IMR-90 (cell line): ENCODE data around the gene NELL2. TPM values are rescaled to one million over a fixed set of nuclear protein-coding genes. Genes with fewer than 3 reads are reported as not detected.

Experiments used
- ATAC-seq: fragments of 200-7000 bp; cut with Tn5 transposase; 2 replicates; pipeline ENCODE4 v1.9.1; 2020; ENCODE audit warnings: low read depth, mild to moderate bottlenecking, moderate library complexity
- BruUV-seq: library from RNA; stranded (reverse); fragments of 400-500 nt; replicated peaks from 2 replicates; lab custom pipeline; 2021; lab: Mats Ljungman, UMichigan
- CTCF ChIA-PET: fragments of 300-600 bp; formaldehyde crosslinking; extraction: SDS; loops from one replicate; lab custom pipeline; 2021; ENCODE audit warnings: antibody characterized with exemption; lab: Yijun Ruan, JAX
- POLR2A ChIA-PET: fragments of 300-600 bp; sonication (Branson Sonifier 250); formaldehyde crosslinking; loops from one replicate; lab custom pipeline; 2022; ENCODE audit warnings: antibody characterized with exemption; ENCODE audit not compliant: unreplicated experiment; lab: Charles Lee
- DNase-seq: peaks from one replicate; pipeline ENCODE4 v3.0.0; 2013
- H2AFZ ChIP-seq: replicated peaks from 2 replicates; pipeline ENCODE3; 2013; ENCODE audit warnings: low read length, mild to moderate bottlenecking; ENCODE audit not compliant: poor library complexity
- H2AK5ac ChIP-seq: 2 replicates; pipeline ENCODE4 v1.6.1; 2013; ENCODE audit warnings: low read depth, low read length, inconsistent platforms
- H2AK9ac ChIP-seq: replicated peaks from 2 replicates; pipeline ENCODE3; 2013; ENCODE audit warnings: mild to moderate bottlenecking, low read depth, low read length, moderate library complexity; ENCODE audit not compliant: poor library complexity
- H2BK120ac ChIP-seq: 2 replicates; pipeline ENCODE4 v1.6.1; 2013; ENCODE audit warnings: low read depth, low read length, inconsistent platforms
- H2BK15ac ChIP-seq: 3 replicates; pipeline ENCODE4 v1.6.1; 2013; ENCODE audit warnings: low read depth, low read length, inconsistent platforms
- H2BK20ac ChIP-seq: 2 replicates; pipeline ENCODE4 v1.6.1; 2013; ENCODE audit warnings: low read depth, mild to moderate bottlenecking, inconsistent platforms, low read length, moderate library complexity
- H2BK5ac ChIP-seq: 2 replicates; pipeline ENCODE4 v1.6.1; 2013; ENCODE audit warnings: mild to moderate bottlenecking, low read depth, low read length, inconsistent platforms; ENCODE audit not compliant: poor library complexity, severe bottlenecking
- H3K14ac ChIP-seq: replicated peaks from 2 replicates; pipeline ENCODE4 v1.6.1; 2013; ENCODE audit warnings: low read depth, low read length, inconsistent platforms
- H3K18ac ChIP-seq: 2 replicates; pipeline ENCODE4 v1.6.1; 2013; ENCODE audit warnings: low read depth, low read length, control low read depth
- H3K23ac ChIP-seq: 2 replicates; pipeline ENCODE4 v1.6.1; 2013; ENCODE audit warnings: low read depth, low read length, inconsistent platforms
- H3K27ac ChIP-seq: 2 replicates; pipeline ENCODE4 v1.5.1; 2013; ENCODE audit warnings: mild to moderate bottlenecking, control low read depth, low read length; ENCODE audit not compliant: insufficient read depth
- H3K27me3 ChIP-seq: 2 replicates; pipeline ENCODE4 v1.6.1; 2013; ENCODE audit warnings: low read length; ENCODE audit not compliant: control insufficient read depth, insufficient read depth
- H3K36me3 ChIP-seq: 2 replicates; pipeline ENCODE4 v1.6.1; 2013; ENCODE audit warnings: low read length, mixed read lengths; ENCODE audit not compliant: control insufficient read depth, insufficient read depth
- H3K4ac ChIP-seq: 2 replicates; pipeline ENCODE4 v1.6.1; 2013; ENCODE audit warnings: low read depth, low read length, inconsistent platforms
- H3K4me1 ChIP-seq: 2 replicates; pipeline ENCODE4 v1.6.1; 2013; ENCODE audit warnings: low read length, mixed read lengths; ENCODE audit not compliant: control insufficient read depth, insufficient read depth
- H3K4me2 ChIP-seq: 2 replicates; pipeline ENCODE4 v1.6.1; 2013; ENCODE audit warnings: low read depth, mild to moderate bottlenecking, control low read depth, low read length, moderate library complexity
- H3K4me3 ChIP-seq: 2 replicates; pipeline ENCODE4 v1.5.1; 2013; ENCODE audit warnings: low read depth, mild to moderate bottlenecking, control low read depth, low read length, moderate library complexity; ENCODE audit not compliant: insufficient read depth
- H3K56ac ChIP-seq: 2 replicates; pipeline ENCODE4 v1.6.1; 2013; ENCODE audit warnings: low read length, inconsistent platforms; ENCODE audit not compliant: insufficient read depth; ENCODE audit errors: extremely low read depth
- H3K79me1 ChIP-seq, 2 experiments: 2 replicates each; pipeline ENCODE4 v1.6.1; 2013; ENCODE audit warnings: low read length in 2 of 2, inconsistent platforms in 1 of 2, low read depth in 1 of 2
- H3K9ac ChIP-seq: 2 replicates; pipeline ENCODE4 v1.6.1; 2013; ENCODE audit warnings: low read depth, low read length, control low read depth
- H3K9me1 ChIP-seq: 2 replicates; pipeline ENCODE4 v1.6.1; 2013; ENCODE audit warnings: low read length, inconsistent platforms; ENCODE audit not compliant: insufficient read depth
- H3K9me3 ChIP-seq: 2 replicates; pipeline ENCODE4 v1.6.1; 2013; ENCODE audit warnings: low read length; ENCODE audit not compliant: control insufficient read depth, insufficient read depth
- H4K20me1 ChIP-seq: 2 replicates; pipeline ENCODE4 v1.6.1; 2013; ENCODE audit warnings: low read length, inconsistent platforms; ENCODE audit not compliant: insufficient read depth
- H4K5ac ChIP-seq: 2 replicates; pipeline ENCODE4 v1.6.1; 2013; ENCODE audit warnings: mild to moderate bottlenecking, low read depth, low read length, control low read depth
- H4K8ac ChIP-seq, 2 experiments: 2 replicates each; pipeline ENCODE4 v1.6.1; 2013; ENCODE audit warnings: low read depth in 2 of 2, low read length in 2 of 2, control low read depth in 1 of 2, inconsistent platforms in 1 of 2
- H4K91ac ChIP-seq: 2 replicates; pipeline ENCODE4 v1.6.1; 2013; ENCODE audit warnings: low read depth, low read length, inconsistent platforms; ENCODE audit not compliant: insufficient read depth
- BHLHE40 ChIP-seq: fragments of 150-350 bp; IDR thresholded peaks from 2 replicates; pipeline ENCODE4 v1.6.1; 2016; ENCODE audit warnings: mild to moderate bottlenecking, low read depth, low read length
- CTCF ChIP-seq: conservative IDR thresholded peaks from 2 replicates; pipeline ENCODE4 v1.5.1; 2012; ENCODE audit warnings: mild to moderate bottlenecking, low read depth, low read length, improper control_type of control experiment
- ELK1 ChIP-seq: fragments of 150-350 bp; IDR thresholded peaks from 2 replicates; pipeline ENCODE4 v1.6.1; 2016; ENCODE audit warnings: low read depth, mild to moderate bottlenecking, low read length, moderate library complexity, borderline replicate concordance
- MAFK ChIP-seq: IDR thresholded peaks from 2 replicates; pipeline ENCODE4 v1.6.1; 2012; ENCODE audit warnings: low read depth, low read length, improper control_type of control experiment
- MAZ ChIP-seq: IDR thresholded peaks from 2 replicates; pipeline ENCODE4 v1.6.1; 2012; ENCODE audit warnings: low read depth, mild to moderate bottlenecking, low read length, improper control_type of control experiment, moderate library complexity, borderline replicate concordance
- NFE2L2 ChIP-seq: fragments of 150-350 bp; IDR thresholded peaks from 2 replicates; pipeline ENCODE4 v1.6.1; 2016; ENCODE audit warnings: low read depth, mild to moderate bottlenecking, low read length
- POLR2A ChIP-seq: IDR thresholded peaks from 2 replicates; pipeline ENCODE4 v1.6.1; 2012; ENCODE audit warnings: mild to moderate bottlenecking, low read depth, low read length
- RCOR1 ChIP-seq: IDR thresholded peaks from 2 replicates; pipeline ENCODE4 v1.6.1; 2012; ENCODE audit warnings: mild to moderate bottlenecking, low read length, improper control_type of control experiment; ENCODE audit not compliant: insufficient replicate concordance
- RFX5 ChIP-seq: IDR thresholded peaks from 2 replicates; pipeline ENCODE4 v1.8.0; 2012; ENCODE audit warnings: low read depth, mild to moderate bottlenecking, low read length, moderate library complexity
- WGBS, 2 experiments: methylation state at CpG; one replicate each; pipeline versions ENCODE4 v1.1.5 to v1.1.7; 2013; ENCODE audit warnings: missing lambda C conversion rate in 2 of 2; ENCODE audit not compliant: insufficient read length in 1 of 2; ENCODE audit errors: extremely low coverage in 2 of 2; 5-methylcytosine and 5-hydroxymethylcytosine counted together
- dilution Hi-C: fragments of 300-500 bp; cut with HindIII; formaldehyde crosslinking; loops from one replicate; pipeline ENCODE4 v1.14.3; 2018; ENCODE audit warnings: low sequenced_read_pairs; ENCODE audit not compliant: unreplicated experiment
- in situ Hi-C: fragments of 300-500 bp; cut with MboI; formaldehyde crosslinking; loops from 3 replicates; pipeline ENCODE4 v1.14.3; 2019; ENCODE audit warnings: low sequenced_read_pairs, inconsistent platforms, mixed read lengths
- intact Hi-C: fragments of 100-400 bp; cut with micrococcal nuclease; formaldehyde crosslinking; loops from 2 replicates; pipeline ENCODE4 v1.10.0; 2022
- polyA plus RNA-seq, 3 experiments: library from polyadenylated mRNA; depleted of rRNA; stranded (reverse); fragments of >200 nt; gene quantifications; 2 replicates each; pipeline ENCODE4 v1.2.3, GENCODE V29; 2012; ENCODE audit warnings: low replicate concordance in 1 of 3
- total RNA-seq: library from RNA; depleted of rRNA; stranded (reverse); fragments of >200 nt; gene quantifications from 2 replicates; pipeline ENCODE4 v1.2.3, GENCODE V29; 2012
- TF ChIP-seq, protein P1 (sequence below): fragments of 150-350 bp; IDR thresholded peaks from 2 replicates; pipeline ENCODE4 v1.6.1; 2017; ENCODE audit warnings: mild to moderate bottlenecking, antibody characterized with exemption, low read length, low read depth

Gene NELL2
- total and polyA plus RNA-seq, 2 of the 4 experiments (the other 2 are of a cell fraction): 0.18 to 0.26 TPM

DNA sequence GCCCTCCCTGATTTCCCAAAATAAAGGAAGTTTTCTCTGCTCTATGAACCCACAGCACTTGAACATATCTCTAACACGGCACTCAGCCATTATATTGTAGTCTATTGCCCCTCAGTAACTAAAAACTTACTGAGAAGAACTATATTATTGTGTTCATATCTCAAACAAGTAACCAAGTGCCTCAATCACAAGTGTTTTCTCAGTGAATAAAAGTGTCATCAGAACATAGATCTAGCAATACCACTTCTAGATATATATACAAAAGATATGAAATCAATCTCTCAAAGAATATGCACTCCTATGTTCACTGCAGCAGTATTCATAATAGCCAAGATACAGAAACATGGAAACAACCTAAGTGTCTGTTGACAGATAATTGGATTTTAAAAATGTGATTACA is 138.1 kb downstream of the NELL2 start:
- Histone ChIP-seq H3K4me2 (no peak overlapping the region), H3K14ac (no peak overlapping the region), H3K27ac (no peak overlapping the region), H2BK15ac (no peak overlapping the region), H3K4me3 (no peak overlapping the region), H3K36me3 (no peaks in the 10 kb centered on the region), H2AK5ac (no peak overlapping the region), H2BK120ac (no peak overlapping the region), H3K9ac (no peak overlapping the region), H3K9me1 (no peaks in the 10 kb centered on the region), H3K4ac (no peak overlapping the region), H2AK9ac (no peak overlapping the region), H2BK20ac (no peak overlapping the region), H4K91ac (no peak overlapping the region), H2BK5ac (no peak overlapping the region), H3K79me1 (no peaks in the 10 kb centered on the region), H2AFZ (no peak overlapping the region), H3K27me3 (no peaks in the 10 kb centered on the region), H3K9me3 (no peaks in the 10 kb centered on the region), H3K4me1 (no peaks in the 10 kb centered on the region), H3K18ac (no peak overlapping the region), H4K8ac (no peak overlapping the region), H4K20me1 (no peaks in the 10 kb centered on the region), H3K56ac (no peak overlapping the region), H3K23ac (no peak overlapping the region), H4K5ac (no peak overlapping the region)
- ATAC-seq (no peak), DNase-seq (no peak)
- dilution Hi-C loops (no loop called here), in situ Hi-C loops (no loop called here), intact Hi-C loops (no loop called here)
- ChIA-PET CTCF (interaction anchor here (0.6 kb wide), 1 partner anchor 29 kb away, joined by 3 read pairs; no protein-coding TSS in a partner anchor), POLR2A (no interaction called here)
- no TSS peak for BruUV-seq
- TF ChIP-seq RFX5 (no peak), ELK1 (no peak), NFE2L2 (no peak), CTCF (no peak), RCOR1 (no peak), MAFK (no peak), MAZ (no peak), BHLHE40 (no peak), POLR2A (no peak)
- TF ChIP-seq, protein P1, sequence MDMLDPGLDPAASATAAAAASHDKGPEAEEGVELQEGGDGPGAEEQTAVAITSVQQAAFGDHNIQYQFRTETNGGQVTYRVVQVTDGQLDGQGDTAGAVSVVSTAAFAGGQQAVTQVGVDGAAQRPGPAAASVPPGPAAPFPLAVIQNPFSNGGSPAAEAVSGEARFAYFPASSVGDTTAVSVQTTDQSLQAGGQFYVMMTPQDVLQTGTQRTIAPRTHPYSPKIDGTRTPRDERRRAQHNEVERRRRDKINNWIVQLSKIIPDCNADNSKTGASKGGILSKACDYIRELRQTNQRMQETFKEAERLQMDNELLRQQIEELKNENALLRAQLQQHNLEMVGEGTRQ: no peak
- WGBS, 2 experiments: no CpG with 5 or more reads among the region's 1 CpG
